Right ventricle myocardium superior (tissue), 1 donor: ENCODE data around the gene CADM1. TPM values are rescaled to one million over a fixed set of nuclear protein-coding genes. Genes with fewer than 3 reads are reported as not detected.

Source experiments
- ATAC-seq: fragments of 200-7000 bp; cut with Tn5 transposase; one replicate; pipeline ENCODE4 v1.9.1; 2020; ENCODE audit warnings: mild to moderate bottlenecking; ENCODE audit not compliant: poor library complexity
- DNase-seq: peaks from one replicate; pipeline ENCODE4 v3.0.0-alpha.2; 2020
- intact Hi-C: fragments of 100-400 bp; cut with DNase I; formaldehyde crosslinking; loops from one replicate; pipeline ENCODE4 v1.11.2; 2022
- total RNA-seq: library from RNA; stranded (reverse); fragmentation: NEBNext Ultra II Directional; extraction: Animal tissue kit (Norgen Biotek cat#: 25700); gene quantifications from one replicate; pipeline ENCODE4 v1.2.1, GENCODE V29; 2021
- donor health status: DM: no; HTN: yes; CAD: no; lungs with severe emphysema.

The CADM1 gene
- total RNA-seq, 1 donor from 2014 or later, result 32.0 TPM

DNA sequence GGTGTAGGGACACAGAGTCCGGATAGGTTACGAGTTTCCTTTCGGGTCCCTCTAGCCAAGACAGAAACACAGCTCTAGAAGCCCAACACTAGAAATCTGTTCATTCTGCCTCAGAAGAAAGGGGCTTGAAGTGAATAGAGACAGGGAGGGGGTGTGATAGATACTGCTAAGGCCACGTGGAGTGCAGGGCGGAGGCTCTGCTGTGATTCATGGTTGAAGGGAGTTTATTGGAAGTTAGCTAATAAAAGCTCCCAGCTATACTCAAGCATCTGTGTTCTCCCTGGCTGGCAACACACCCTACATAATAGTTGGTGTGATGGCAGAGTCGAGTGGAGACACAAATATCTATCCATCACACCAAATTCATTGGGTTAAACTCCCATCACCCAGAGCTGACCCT is 337.4 kb downstream of the CADM1 start:
- ATAC-seq, result no peak
- intact Hi-C loops, result no loop called here
- no peak for DNase-seq

DNA sequence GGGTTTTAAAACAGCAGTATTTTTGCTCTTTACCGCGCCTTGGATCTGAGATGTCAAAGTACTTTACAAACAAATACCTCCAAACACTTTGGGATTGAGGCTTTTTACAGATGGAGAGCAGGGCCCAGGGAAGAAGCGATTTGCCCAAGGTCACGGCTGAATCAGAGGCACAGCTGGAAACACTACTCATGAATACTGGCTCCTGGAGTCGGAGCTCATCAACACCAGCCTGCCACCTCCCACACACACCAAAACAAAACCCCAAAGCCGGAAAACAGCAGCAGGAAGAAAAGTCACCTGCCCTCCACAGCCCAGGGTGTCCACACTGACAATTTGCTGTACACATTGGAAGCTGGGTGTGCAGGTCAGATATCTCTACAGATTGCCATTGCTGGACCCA is 339.4 kb downstream of the CADM1 start:
- intact Hi-C loops, result no loop called here
- DNase-seq, result no peak
- no peak for ATAC-seq

DNA sequence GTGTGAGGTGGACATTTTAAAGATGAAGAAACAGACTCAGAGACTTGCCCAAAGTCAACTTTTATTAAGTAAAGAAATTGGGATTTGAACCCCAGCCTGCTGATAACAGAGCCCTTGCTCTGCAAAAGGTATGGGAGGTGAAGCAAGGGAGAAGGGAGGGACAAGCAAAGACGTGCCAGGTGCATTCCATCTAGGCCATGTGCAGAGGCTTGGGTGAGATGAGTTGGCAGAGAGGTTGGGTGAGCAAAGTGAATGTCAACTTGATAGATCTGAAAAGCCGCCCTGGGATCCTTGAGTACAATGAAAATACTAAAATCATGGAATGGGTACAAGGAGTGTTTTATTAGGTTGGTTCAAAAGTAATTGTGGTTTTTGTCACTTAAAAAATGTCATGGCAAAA is 341.3 kb downstream of the CADM1 start:
- DNase-seq, result no peak
- ATAC-seq, result no peak
- intact Hi-C loops, result no loop called here

DNA sequence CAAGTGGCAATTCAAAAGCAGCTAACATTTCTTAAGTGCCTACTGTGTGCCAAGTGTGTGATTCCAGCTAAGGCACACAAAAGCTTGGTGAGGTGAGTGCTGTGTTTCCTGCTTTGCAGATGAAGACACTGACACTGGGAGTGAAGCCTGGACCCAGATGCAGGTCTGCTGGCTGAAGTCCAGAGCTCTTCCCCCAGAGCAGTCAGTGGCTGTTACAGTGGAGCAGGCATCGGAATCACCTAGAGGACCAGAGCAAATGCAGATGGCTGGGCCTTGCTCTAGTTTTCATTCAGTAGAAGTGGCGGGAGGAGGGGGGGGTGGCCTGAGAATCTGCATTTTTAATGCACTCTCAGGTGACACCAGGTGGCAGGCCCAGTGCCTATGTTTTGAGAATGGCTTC is 342.3 kb downstream of the CADM1 start:
- DNase-seq (no peak), ATAC-seq (no peak)
- intact Hi-C loops, result no loop called here

DNA sequence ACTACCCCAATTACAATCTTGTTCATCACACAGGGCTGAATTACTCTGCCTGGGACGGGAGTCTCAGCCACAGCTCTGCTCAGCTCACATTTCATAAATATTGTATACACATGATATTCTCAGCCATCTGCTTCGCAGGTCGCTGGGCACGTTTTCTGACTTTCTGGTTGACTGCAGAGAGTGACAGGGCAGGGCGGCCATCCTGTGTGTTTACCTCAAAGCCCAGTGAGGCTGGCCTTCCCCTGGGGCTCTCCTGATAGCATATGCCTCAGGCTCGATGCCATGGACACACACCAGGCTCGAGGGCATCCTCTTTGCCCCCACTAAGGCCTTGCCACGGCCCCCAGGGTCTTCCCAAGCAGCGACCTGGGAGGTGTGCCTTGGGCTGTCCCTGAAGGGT is 345.0 kb downstream of the CADM1 start:
- intact Hi-C loops, result no loop called here
- DNase-seq, result no peak
- ATAC-seq, result no peak

DNA sequence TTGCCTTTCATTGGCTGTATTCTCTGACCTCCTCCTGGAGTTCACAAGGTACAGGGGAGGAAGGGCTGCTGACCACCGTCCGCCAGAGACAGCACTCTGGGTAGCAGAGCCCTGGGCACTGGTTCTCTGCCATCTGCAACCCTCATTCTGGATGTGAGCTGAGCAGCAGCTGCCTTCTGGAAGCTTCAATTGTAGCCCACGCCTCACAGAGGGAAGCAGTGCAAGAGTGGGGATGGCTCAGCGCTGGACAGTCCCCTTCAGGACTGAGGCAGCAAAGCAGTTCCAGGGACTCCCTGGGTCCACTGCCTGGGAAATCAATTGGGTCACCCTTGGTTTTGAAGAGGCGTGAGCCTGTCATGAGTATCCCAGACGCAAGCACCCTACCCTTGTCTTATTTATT is 346.2 kb downstream of the CADM1 start:
- no peak for ATAC-seq
- intact Hi-C loops, result no loop called here

DNA sequence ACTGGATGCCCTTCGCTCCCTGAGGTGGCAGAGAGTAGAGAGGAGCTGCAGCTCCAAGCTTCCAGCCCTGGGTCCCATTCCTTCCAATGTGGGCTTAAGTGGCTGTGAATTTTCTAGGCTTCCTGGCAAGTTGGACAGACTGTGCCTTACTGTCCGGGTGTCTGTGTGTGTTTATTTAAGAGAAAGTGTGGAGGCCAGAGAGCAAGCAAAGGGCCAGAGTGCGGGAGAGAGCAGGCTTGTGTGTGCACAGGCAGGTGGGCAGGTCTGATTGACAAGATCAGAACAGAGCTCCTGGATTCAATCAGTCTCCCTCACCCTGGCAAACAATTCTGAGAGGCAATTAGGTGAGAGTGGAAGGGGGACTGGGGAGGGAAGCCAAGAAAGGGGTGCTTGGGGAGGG is 347.0 kb downstream of the CADM1 start:
- ATAC-seq (no peak), DNase-seq (no peak)
- intact Hi-C loops, result no loop called here

More for the DNA sequence above, 346.2 kb downstream of the CADM1 start:
- DNase-seq, result no peak

DNA sequence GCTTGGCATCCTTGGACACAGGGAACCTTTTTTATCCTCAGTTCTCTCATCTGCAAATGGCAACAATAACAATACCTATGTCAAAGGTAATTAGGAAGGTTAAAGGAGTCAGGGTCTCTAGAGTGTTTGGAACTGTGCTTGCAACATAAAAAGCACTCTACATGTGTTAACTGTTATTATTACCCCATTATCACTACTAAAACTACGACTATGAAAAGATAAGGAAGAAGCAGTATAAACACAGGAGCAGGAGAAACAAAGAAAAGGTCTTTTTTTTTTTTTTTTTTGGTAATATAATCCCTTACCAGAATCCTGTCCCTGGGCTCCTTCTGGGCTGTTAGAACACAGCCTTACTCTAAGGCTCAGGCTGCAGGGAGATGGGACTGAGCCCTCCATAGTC is 348.2 kb downstream of the CADM1 start:
- intact Hi-C loops, result no loop called here
- no peak for DNase-seq
- ATAC-seq, result no peak

DNA sequence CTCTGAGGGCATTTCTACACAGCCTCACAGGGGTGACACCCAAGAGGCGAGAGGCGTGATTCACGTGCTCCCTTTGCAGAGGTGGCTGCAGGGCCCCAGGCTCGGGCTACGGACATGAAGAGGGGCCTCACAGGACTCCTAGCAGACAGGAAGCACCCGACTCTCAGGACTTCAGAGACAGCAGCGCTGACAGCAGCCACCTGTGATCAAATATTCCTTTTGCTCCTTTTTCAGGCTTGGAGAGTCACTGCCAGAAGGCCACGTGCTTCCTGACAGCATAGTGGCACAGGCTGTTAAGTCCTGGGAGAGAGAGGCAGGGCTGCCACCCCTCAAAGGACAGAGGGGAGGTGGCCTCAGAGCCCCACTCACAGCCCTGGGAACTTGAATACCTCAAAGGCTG is 348.9 kb downstream of the CADM1 start:
- DNase-seq (no peak), ATAC-seq (no peak)
- intact Hi-C loops, result no loop called here

DNA sequence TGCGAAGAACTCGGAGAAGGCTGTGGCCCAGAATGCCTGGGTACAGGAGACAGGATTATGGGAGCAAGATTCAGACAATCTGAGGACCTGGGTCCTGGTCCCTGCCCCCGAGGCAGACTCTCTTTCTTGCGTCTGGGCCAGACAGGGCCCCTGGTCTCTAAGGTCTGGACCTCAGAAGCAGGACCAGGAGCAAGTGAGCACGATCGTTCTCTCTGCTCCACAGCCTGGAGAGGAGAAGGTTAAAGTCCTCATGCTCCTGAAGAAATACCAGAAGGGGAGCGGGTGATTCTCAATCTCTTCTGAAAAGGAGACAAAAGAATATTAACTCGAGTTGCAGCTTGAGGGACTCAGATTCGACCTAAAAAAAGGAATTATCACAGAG is 349.9 kb downstream of the CADM1 start:
- intact Hi-C loops, result no loop called here
- ATAC-seq (no peak), DNase-seq (no peak)

DNA sequence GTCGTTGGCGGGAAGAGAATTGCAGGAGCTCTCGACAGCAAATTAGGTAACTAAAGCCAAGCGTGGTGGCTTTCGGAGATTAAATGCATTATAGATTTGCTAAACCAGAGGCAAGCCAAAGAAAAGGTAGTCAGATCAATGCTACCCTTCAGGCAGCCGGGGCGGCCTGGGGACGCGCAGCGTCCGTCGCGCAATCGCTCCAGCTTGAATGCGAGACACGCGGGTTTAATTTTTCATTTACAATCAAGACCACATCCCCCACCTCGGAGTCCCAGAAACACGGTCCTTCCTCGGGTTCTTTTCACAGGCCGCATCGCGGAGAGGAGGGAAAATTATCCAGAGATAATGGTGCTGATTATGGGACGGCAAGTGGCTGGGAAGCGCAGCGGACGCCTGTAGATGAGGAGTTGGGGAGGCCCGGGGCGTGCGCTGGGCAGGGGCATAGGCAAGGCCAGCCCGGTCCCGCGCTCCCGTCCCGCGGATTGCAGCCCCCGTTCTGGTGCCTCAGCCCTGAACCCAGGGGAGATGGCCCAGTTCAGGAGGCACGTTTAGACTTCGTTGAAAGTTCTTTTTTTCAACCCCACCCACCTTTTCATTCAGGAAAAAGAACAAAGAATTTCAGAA is 350.4 kb downstream of the CADM1 start:
- intact Hi-C loops, result no loop called here
- no peak for DNase-seq
- no peak for ATAC-seq

DNA sequence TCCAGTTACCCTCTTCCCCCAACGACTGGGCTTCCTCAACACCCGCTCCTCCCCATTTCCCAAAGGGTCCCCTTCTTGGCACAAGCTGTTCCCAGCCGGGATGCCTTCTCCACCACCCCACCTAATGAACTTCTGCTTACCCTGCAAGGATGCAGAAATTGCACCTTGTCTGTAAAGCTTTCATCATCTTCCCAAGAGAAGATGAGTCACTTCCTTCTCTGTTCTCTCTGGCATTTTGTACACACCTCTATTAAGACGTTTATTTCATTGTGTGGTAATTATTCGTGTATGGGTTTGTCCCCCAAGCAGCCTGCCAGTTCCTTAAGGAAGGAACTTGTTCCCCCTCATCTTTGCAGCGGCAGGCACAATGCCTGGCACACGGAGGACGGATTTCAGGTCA is 351.1 kb downstream of the CADM1 start:
- ATAC-seq (no peak), DNase-seq (no peak)
- intact Hi-C loops, result no loop called here

DNA sequence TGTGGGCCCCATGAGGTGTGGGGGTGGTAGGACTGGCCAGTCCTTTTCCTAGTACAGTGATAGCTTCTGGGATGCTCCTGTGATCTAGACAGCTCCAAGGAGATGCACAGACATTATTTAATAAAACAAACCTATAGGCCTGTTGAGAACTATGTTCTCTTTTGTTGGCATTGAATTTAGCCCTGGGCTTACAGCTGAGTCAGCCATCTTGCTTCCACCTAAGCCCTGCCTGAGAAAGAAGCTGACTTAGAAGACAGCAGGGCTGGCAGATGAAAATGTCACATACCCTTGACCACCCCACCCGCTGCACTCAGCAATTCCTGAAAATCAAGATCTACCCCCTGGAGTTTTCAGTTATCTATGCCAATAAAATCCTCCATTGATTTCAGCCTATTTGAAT is 353.2 kb downstream of the CADM1 start:
- ATAC-seq, result no peak
- intact Hi-C loops, result no loop called here
- DNase-seq, result no peak

DNA sequence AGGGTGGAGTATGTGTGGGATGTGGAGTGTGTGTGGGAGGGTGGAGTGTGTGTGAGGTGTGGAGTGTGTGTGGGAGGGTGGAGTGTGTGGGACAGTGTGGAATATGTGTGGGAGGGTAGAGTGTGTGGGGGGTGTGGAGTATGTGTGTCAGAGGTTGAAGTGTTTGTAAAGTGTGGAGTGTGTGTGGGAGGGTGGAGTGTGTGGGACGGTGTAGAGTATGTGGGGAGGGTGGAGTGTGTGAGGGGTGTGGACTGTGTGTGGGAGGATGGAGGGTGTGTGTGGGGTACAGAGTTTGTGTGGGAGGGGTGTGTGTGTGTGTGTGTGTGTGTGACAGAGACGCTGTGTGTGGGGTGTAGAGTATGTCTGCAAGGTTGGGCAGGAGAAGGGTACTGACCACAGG is 355.5 kb downstream of the CADM1 start:
- intact Hi-C loops, result no loop called here
- no peak for ATAC-seq
- DNase-seq, result no peak

DNA sequence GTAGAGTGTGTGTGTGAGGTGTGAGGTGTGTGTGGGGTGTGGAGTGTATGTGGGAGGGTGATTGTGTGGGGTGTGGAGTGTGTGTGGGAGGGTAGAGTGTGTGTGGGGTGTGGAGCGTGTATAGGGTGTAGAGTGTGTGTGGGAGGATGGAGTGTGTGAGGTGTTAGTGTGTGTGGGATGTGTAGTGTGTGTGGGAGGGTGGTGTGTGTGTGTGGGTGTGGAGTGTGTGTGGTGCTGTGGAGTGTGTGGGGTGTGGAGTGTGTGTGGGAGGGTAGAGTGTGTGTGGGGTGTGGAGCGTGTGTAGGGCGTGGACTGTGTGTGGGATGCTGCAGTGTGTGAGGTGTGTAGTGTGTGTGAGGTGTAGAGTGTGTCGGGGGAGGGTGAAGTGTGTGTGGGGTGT is 356.1 kb downstream of the CADM1 start:
- ATAC-seq (no peak), DNase-seq (no peak)
- intact Hi-C loops, result no loop called here

DNA sequence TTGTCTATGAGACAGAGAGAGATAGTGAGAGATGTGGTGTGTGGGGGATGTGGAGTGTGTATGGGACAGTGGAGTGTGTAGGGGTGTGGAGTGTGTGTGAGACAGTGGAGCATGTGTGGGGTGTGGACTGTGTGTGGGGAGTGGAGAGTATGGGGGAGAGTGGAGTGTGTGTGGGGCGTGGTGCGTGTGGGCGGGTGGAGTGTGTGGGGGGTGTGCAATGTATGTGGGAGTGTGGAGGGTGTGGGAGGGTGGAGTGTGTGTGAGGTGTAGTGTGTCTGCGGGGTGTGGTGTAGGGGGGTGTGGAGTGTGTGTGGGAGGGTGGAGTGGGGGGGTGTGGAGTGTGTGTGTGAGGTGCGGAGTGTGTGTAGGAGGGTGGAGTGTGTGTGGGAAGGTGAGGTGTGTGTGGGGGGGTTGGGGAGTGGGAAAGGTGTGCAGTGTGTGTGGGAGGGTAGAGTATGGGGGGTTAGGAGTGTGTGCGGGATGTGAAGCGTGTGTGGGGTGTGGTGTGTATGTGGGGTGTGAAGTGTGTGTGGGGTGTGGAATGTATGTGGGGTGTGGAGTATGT is 356.9 kb downstream of the CADM1 start:
- intact Hi-C loops, result no loop called here
- DNase-seq (no peak), ATAC-seq (no peak)

DNA sequence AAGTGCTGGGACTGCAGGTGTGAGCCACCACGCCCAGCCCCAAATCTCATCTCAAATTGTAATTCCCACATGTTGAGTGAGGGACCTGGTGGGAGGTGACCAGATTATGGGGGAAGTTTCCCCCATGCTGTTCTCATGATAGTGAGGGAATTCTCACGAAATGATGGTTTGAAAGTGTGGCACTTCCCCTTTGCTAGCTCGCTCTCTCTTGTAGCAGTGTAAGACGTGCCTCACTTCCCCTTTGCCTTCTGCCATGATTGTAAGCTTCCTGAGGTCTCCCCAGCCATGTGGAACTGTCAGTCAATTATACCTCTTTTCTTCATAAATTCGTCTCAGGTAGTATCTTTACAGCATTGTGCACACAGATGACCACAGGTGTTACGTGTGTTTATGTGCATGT is 357.8 kb downstream of the CADM1 start:
- DNase-seq, result no peak
- ATAC-seq, result no peak
- intact Hi-C loops, result no loop called here

DNA sequence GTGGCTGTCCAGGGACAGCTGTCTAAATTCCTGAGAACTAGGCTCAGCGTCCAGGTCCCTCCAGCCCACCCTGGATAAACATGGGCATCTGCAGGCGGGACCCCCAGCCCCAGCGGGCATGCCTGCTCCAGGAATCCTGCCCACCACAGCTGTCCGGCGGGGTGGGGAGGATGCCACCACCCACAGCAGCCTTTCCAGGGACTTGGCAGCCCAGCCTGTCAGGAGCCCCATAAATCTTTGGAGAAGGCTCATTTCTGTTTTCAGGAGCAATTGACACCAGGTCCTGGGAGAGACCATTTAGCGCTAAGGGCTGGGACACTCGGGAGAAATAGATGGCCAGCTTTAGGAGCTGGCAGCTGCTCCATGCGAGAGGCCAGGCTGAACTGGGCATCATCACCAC is 358.9 kb downstream of the CADM1 start:
- ATAC-seq (no peak), DNase-seq (no peak)
- intact Hi-C loops, result no loop called here

DNA sequence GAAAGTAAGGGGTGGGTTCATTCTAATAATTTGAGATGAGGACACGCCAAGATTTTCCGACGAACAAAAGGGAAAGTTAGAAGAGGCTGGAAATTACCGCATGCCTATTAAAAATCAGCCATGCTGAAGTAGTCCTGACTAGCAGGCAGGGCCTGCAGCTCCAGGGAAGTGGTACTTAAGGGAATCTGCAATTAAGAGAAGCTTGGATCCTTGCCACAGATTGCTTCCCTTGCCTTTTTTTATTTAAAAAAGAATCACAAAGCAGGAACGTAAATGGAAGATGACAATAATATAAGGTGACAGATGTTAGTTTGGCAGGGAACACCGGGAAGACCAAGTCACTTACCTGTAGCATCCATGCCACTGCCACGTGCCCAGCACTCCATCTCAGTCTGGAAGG is 359.3 kb downstream of the CADM1 start:
- intact Hi-C loops, result no loop called here
- DNase-seq (no peak), ATAC-seq (no peak)

DNA sequence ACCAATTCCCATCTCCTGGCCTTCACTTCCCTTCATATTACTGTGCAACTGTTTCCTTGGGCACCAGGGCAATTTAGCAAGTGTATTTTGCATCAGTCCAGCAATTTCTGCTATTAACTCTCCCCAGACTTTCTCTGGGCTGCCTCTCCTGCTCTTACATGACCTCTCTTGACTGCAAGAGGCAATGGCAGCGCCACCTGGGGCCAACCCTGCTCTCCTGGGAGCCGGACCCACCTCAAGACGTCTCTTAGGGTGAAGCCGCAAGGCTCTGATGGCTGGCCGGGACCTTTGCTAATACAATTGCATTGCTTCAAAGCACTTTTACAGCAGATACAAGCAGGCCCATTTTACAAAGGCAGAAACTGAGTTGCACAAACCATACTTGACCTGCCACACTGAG is 360.2 kb downstream of the CADM1 start:
- intact Hi-C loops, result no loop called here
- no peak for DNase-seq
- no peak for ATAC-seq
